Stimulated activated CD4-positive, alpha-beta T cell treated with anti-CD3 and anti-CD28 coated beads, Interleukin-4, amount 100 ng/mL, for 1 hour (primary cell): ENCODE results near the gene DGKI.

Experiments used
- DNase-seq: peaks from one replicate; pipeline ENCODE4 v3.0.0-alpha.2; 2020

The DGKI gene

DNA sequence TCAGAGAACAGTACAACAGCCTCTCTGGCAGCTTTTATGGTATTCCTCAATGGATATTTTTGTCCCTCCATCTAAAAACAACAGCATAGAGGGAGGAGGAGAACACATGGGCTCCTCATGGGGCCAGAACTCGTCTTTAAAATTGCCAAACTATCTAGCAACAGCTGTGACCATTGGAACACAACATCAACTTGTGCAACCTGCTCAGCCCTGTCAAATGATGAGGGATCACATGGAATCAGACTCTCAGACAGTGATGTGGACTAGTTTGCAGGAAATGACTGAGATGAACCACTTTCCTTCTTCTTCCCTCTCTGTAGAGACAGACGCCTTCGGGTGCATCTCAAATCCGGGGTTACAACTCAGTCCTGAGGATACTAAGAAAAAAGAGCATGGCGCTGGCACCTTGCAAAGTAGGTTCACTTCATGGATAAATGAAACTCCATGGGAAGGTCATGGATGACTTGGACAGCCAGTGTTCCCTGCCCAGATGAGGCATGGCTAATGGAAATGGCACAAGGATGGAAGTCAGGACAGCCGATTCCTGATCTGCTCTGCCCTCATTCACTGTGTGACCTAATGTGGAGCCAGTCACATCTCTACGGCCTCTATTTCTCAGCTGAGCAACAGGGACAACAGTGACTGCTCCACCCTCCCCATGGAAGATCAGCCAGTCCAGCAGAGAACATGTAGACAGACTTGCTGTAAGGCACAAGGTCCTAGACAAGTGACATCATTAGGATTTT, 24.6 kb upstream of the DGKI start:
- DNase-seq: no peak

GRCh38 chr7:137870684-137871083, 23.9 kb upstream of the DGKI start:
- DNase-seq: no peak

DNA sequence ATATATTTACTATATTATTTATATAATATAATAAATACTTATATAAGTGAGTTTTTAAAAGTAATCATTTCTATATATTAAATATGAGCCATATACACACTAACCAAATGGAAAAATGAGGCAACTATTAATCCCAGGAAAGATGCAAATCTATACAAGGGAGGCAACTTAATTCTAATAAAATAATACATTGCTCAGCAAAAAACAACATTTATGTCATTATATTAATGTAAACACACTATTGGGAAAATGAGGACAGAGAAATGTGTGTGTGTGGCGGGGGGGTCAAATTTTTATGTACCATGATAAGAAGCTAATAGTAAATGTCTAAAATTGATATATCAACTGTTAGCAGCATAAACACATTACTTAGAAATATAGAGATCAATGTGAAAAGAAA, 23.3 kb upstream of the DGKI start:
- no peak for DNase-seq

- DNase-seq: no peak
These were observed 22.5 kb upstream of the DGKI start for GRCh38 chr7:137869260-137869659.

DNA sequence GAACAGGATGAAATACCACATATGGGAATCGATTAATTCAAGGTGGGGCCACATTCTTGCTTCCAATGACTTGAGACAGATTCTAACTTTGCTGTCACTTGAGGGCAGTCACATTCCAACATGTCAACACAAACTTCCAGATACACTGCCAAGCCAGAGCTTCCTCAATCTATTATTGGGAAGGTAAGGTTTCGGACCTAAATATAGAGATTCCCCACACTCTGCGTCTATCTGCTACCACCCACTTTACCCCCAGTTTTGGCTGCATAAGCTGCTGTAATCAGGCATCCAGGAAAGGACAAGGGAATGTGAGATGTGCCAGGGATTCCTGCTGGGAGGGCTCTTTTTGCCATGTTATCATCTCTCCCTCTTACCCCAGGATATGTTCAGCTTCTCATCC, 20.5 kb upstream of the DGKI start:
- no peak for DNase-seq

- DNase-seq: no peak
These were observed 19.0 kb upstream of the DGKI start for GRCh38 chr7:137865764-137866163.

DNA sequence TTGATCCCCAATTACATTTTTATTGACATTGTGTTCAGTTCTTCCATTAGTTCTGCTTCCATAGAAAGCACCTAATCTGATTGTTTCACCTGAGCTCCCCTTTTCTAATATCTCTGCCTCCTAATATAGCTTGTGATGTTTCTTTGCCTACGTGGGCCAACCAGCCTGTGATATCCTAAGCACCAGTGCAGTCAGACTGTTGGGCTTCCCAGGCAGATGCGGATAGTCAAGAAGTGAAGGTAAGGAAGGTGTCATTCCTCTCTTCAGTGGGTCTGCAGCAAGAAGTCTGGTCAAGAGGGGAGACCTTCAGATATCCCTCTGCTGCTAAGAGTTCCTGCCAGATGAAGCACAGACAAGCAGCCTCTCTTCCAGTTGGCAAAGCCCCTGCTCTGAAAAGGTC, 16.2 kb upstream of the DGKI start:
- DNase-seq: no peak

- no peak for DNase-seq
These were observed 15.6 kb upstream of the DGKI start for GRCh38 chr7:137862358-137862757.

DNA sequence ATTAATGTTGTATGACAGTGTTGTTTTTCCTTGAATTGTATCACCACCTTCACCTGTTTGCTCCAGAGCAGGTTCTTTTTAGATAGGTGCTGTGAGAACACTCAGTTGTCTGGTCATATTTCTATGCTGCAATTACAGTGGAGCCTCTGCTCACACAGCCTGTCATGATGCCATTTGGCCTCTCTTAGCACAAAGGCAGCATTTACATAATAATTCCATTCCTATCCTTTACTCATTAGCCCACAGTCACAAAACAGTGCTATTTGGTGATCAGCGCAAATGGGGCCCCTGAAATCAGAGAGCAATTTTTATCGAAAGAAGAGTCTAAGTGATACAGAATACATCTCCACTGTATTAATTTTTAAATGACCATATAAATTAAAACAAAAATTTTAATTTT, 13.8 kb upstream of the DGKI start:
- no peak for DNase-seq

GRCh38 chr7:137853053-137853452, 6.3 kb upstream of the DGKI start:
- DNase-seq: no peak

DNA sequence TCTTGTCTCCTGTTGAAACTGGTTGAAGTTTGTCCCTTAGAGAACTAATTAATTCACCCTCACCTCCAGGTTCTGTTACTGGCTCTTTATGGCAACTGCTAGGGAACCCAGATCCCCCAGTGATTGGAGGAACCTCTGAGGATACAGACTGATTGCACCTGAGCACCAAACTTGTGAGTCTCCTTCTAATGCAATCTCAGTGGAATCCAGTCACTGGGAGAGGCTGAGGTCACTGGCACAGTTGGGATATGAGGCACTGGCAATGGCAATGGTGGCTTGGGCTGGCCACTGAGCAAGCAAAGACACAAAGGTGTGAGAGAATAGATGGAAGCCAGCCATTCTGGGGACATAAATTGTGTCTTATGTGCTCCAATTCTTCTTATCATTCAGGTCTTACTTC, 5.3 kb upstream of the DGKI start:
- DNase-seq: no peak

DNA sequence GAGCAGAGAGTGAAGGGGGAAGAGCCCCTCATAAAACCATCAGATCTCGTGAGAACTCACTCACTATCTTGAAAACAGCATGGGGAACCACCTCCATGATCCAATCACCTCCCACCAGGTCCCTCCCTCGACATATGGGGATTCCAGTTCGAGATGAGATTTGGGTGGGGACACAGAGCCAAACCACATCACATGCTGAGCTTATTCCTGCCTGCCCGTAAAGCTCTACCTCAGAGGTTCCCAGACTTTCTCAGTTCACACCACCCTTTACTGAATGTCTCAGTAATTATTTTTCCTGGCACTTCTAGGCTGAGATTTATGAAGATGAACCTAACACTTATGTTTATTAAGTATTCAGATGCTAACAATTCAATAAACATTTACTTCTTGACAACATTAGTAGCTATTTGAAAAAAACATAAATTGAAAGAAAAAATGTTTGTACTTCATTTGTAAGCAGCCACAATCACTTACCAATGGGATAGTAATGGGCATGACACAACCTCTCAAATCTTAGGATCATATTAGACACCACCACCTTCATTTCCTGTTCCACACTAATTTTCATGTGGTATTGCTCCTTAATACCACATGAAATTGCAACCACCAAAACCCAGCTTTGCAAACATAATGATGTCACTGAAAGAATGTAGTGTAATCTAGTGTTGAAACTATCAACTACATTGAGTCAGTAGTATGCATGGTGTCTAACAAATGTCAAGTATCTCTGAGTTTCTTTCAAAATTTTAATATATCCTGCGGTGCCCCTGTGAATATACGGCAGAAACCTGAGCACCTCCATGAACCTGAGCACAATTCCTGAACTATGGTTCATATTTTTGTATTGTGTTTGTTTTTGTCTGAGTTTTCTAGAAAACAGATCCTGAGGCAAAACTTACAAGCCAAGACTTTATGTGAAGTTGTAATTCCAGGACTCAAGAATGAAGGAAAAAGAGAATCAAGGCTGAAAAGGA, 4.5 kb upstream of the DGKI start:
- no peak for DNase-seq

GRCh38 chr7:137850571-137850970, 3.8 kb upstream of the DGKI start:
- no peak for DNase-seq

DNA sequence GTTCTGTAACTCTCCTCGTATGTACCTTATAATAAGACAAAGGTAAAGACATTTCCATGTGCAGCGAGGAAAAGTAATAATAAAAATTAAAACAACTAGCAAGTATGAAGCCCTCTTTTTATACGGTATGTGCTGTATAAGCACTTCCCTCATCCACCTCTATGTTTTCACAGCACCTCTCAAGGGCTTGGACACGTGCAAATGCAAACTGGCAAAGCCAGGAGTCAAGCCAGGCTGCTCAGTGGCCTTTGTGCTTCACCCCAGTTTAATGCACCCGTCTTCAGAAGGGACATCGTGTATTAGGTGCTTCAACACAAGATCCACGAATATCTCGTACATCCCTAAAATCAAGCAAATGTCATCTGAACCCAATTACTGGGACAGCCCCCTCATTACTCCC, 1.3 kb upstream of the DGKI start:
- DNase-seq: no peak

DNA sequence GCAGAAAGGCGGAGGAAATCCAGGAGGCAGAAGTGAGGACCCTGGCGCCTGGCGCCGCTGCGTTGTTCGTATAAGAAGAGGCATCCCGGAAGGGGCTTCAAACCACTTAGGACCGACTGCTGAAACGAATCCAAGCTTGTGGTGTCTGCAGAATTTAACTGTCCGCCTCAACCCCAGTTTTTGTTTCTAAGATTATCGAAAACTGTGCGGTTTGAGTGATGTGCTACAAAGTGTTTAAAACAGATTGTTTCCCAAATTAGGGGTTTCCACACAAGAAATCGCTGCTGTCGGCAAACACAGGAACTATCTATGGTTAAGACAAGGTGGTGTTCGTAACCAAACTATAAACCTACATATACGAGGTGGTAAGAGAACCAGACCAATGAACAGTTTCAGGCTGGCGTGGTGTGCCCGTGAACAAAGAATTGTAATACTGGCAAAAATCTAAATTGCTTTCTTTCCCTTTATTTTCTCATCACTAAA, 835 bp upstream of the DGKI start:
- DNase-seq: no peak

- no peak for DNase-seq
These were observed 286 bp downstream of the DGKI start for GRCh38 chr7:137846549-137846826.

GRCh38 chr7:137844677-137845425, 1.9 kb downstream of the DGKI start:
- DNase-seq: no peak

- DNase-seq: no peak
These were observed 6.6 kb downstream of the DGKI start for GRCh38 chr7:137839903-137840779.

DNA sequence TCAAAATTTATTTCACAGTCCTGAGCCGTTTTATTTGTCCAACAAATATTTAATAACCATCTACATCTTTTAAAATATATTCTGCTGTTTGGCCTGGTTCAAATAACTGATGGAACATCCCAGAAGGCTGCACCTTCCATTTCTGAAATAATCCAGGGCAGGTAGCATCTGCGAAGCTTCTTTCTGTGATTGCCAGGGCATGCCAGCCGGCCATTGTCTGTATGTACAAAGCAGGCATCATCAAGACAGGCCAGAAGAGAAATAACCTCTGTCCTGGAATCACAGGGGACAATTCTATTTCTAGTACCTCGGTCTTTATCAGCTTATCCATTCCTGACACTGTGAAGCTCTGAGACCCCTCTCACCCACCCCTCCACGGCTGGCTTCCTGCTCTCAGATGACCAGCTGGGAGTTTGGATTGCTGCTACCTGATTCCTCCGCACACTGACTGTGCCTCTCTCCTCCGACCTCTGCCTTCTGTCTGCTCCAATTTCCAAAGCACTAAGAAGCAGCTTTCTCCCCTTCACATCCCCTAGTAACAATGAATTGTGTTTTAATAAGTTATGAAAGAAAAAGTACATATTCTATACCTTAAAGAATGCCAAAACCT, 8.0 kb downstream of the DGKI start:
- DNase-seq: no peak

GRCh38 chr7:137836541-137836940, 10.2 kb downstream of the DGKI start:
- no peak for DNase-seq

- no peak for DNase-seq
These were observed 10.7 kb downstream of the DGKI start for GRCh38 chr7:137836113-137836509.

GRCh38 chr7:137835486-137836112, 11.2 kb downstream of the DGKI start:
- DNase-seq: no peak
